Embryonic facial prominence (tissue), 1 donor: ENCODE measurements around the gene EMILIN1.
A peak's percentile ranks its signal among the peaks of the same experiment; 100 is the strongest.
"Not testable (repeated sequence)": the region's sequence is repeated elsewhere in the genome, so short reads cannot be mapped to it uniquely, and the experiment has no call there.

Experiments
- DNase-seq: peaks from one replicate; pipeline ENCODE4 v3.0.0-alpha.2; 2016; ENCODE audit errors: extremely low spot score

Gene EMILIN1

GRCh38 chr2:27053776-27054175 lies 24.6 kb upstream of the EMILIN1 start:
- DNase-seq, result no peak

GRCh38 chr2:27054721-27055120 lies 23.7 kb upstream of the EMILIN1 start:
- DNase-seq, result no peak

- DNase-seq, result no peak
Measured at GRCh38 chr2:27057184-27057583, 21.2 kb upstream of the EMILIN1 start.

GRCh38 chr2:27058210-27058609 lies 20.2 kb upstream of the EMILIN1 start:
- no peak for DNase-seq

GRCh38 chr2:27059141-27059820 lies 19.1 kb upstream of the EMILIN1 start:
- DNase-seq, result no peak

GRCh38 chr2:27060323-27060722 lies 18.1 kb upstream of the EMILIN1 start:
- DNase-seq, result no peak

- DNase-seq, result no peak
Measured at GRCh38 chr2:27065128-27065527, 13.3 kb upstream of the EMILIN1 start.

DNA sequence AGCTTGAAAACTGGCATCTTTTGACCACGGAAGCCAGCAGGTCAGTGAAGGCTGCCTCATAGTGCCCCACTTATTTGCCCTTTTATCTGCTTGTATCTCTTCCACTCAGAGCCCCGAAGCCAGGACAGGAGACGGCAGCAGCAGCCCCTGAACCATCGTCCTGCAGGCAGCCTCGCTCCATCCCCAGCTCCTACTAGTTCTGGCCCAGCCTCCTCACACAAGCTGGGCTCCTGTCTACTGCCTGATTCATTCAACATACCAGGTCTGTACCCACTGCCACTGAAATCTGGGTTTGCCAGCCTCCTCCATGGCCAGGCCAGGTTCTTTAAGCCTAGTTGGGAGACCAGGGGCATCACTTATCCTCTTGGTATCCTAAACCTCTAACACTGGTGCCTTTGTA lies 11.0 kb upstream of the EMILIN1 start:
- DNase-seq, result no peak

GRCh38 chr2:27069436-27069835 lies 9.0 kb upstream of the EMILIN1 start:
- DNase-seq, result no peak

DNA sequence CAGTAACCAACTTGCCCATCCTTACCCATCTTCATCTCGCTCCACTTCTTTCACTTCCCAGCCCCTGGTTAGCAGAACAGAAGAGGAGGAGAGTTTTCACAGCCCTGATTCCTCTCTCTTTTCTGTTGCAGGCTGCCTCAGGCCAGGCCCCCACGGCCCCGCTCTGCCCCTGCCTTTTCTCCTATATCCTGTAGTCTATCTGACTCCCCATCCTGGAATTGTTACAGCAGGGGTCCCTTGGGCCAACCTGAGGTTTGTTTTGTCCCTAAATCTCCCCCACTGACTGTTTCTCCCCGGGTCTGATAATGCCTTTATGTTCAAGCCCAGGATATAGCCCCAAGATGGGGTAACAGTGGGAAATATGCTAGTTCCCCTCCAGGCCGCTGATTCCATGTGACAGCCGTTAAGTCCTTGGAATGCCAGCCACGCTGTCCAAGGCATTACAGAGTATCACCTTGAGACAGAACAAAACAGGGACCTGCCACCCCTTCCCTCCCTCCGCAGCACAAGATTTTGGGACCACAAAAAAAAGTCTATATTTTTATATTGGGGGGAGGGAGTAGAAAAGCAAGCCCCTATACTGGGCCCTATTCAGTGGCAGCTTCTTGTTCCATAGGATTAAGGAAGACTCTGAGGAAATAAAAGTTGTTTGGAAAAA lies 8.3 kb upstream of the EMILIN1 start:
- no peak for DNase-seq

- no peak for DNase-seq
Measured at GRCh38 chr2:27070653-27071276, 7.7 kb upstream of the EMILIN1 start.

DNA sequence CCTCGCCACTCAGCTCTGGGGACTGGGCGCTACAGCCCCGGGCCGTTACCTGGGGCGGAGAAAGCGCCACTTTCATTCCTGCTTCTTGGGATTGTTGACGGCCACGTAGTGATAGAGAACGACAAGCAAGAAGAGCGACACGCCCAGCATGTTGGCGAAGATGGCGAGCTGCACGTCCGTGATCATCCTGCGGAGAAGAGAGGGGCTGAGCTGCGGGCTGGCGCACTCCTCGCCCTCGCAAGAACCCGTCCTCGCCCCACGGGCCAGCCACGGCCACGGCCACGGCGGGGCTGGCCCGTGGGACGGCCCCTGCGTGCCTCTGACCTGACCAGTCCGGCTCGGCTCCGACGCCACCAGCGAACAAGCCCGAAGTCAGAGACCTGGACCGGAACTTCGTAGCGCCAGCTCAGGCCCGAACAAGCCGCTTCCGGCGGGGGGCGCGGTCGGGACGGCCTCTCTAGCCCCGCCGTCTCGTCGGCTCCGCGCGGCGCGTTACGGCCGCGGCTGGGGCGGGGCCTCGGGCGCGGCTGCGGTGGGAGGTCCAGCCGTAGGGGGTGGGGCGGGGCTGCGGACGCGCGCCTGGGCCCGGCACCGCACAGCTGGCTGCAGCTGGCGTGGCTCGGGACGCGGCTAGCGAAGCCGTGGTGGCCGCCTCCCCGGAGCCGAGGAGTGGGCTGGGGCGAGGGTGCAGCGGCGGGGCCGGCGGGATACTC lies 7.0 kb upstream of the EMILIN1 start, which contains the start of gene OST4:
OST4 (minus strand) TSS at position 378 of the 713 bp plus-strand sequence.
- peak; percentile 82 for DNase-seq

- DNase-seq, result peak; percentile 81
Measured at GRCh38 chr2:27071990-27072830, 6.2 kb upstream of the EMILIN1 start.

GRCh38 chr2:27072920-27073319 lies 5.5 kb upstream of the EMILIN1 start:
- DNase-seq, result no peak

DNA sequence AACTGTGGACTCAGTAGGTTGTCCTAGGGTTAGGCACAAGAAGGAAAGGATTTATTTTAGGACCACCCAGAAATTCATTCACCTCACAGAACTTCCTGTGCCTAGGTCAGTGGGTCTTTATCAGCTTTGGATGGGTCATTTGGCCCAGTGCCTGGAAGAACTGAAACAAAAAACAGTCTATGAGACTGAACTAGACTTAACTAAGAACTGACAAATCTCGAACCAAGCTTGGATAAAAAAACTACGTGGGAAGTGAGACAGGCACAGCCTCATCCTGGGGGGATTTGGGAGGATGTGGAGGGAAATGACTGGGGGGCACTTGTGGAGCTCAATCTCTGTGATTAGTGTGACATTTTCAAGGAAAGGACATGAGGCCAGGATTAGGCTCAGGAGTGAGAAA lies 4.6 kb upstream of the EMILIN1 start:
- no peak for DNase-seq

DNA sequence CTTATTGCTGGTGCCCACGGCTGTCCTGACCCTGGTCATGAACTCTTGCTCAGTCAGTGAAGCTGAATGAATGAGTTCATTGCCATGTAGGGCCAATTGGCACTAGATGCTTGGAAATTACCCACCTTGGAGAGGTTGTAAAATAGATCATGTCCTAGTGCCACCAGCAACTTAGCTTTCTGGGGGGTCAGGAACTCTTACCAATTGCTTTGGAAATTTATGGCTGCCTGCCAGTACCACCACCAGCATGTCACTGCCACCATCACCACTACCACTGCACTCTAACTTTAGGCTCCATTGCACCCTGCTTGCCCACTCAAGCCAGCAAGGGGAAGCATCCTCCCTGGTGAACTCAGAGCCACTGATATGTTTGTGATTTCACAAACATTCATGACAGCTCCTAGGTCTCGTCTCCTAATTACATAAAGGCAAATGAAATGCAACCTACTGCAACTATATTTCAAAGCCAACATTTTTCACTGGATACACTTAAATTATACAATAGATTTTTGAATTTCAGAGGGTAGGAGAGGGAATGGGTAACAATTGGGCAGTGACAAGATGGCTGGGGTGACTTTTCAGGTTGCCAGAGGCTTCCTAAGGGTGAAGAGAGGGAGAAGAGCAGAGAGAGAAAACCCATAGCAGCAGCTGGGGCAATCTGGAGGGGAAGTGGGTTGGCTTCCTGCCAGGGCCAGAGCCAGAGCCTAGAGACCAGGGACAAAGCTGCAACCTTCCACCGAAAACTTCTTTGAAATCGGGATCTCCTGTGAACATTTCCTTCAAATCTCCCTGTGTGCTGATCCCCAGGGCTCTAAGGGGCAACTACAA lies 3.5 kb upstream of the EMILIN1 start:
- no peak for DNase-seq

- DNase-seq, result not testable (repeated sequence)
Measured at GRCh38 chr2:27075566-27075871, 2.9 kb upstream of the EMILIN1 start.

DNA sequence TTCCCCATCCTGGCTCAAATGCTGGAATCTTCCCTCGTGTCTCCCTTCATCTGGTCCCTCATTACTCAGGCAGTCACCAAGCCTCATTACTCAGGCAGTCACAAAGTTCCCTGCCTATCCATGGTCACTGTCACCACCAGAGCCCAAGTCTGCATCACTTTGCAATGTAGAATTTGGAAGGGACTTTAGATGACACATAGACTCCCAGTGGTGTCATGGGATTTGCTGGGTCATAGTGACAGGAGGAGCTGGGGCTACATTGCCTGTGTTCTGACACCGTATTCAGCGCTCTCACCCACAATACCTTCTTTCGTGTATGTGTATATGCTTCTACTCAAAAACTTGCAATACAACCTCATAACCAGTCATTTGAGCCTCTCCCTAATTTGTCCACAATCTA lies 2.1 kb upstream of the EMILIN1 start:
- no peak for DNase-seq

- DNase-seq, result no peak
Measured at GRCh38 chr2:27077231-27077630, 1.2 kb upstream of the EMILIN1 start.

DNA sequence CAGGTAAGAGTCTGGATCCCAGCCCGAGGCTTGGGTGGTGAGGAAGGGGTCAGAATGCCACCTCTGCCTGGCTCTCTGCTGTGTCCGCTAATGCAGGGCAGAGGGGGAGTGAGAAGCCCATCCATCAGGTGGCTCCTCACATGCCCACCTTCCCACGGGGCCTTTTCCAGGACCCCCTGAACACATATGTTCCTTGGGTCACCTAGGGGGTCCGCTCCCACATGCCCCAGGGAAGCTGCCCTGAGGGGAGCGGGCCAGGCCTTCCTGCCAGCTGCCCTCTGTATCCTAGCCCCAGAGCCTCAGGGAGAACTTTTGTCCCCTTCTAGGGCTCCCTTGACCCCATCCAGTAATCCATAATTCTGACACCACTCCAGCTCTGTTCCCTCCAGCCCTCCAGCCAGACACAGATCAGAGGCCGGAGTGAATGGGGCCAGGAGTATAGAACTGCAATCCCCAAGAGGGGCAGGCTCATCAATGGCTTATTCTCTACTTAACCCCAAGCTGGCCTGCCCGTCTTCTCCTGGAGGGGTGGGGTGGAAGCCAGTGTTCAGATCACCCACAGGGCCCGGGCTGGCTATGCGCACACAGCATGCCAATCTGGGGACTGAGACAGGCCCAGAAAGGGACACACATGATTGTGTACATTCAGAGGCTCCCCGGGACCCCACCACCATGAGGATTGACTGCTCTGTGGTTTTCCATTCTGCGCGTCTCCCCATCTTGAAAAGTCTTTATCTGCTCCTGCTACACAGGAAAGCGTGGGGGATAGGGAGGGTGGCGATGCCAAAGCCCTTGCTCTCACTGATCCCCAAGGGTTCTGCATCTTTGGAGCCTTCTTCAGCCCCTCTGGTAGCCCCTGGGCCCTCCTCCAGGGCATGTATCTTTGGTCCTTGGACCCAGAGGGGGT lies 1.1 kb downstream of the EMILIN1 start:
- no peak for DNase-seq
